BJ (cell line): Measurements from ENCODE around the gene ITPRID1. TPM values are rescaled to one million over a fixed set of nuclear protein-coding genes. Genes with fewer than 3 reads are reported as not detected.

ENCODE experiments used
- CTCF ChIA-PET: fragments of 350-600 bp; formaldehyde crosslinking; extraction: SDS; loops from one replicate; lab custom pipeline; 2021; ENCODE audit warnings: antibody characterized with exemption, inconsistent platforms; lab: Yijun Ruan, JAX
- POLR2A ChIA-PET: fragments of 300-600 bp; sonication (Branson Sonifier 250); formaldehyde crosslinking; extraction: SDS; loops from one replicate; lab custom pipeline; 2021; ENCODE audit warnings: antibody characterized with exemption; lab: Charles Lee
- DNase-seq: peaks from one replicate; pipeline ENCODE4 v3.0.0-alpha.2; 2011; ENCODE audit warnings: low read depth
- H3K27me3 ChIP-seq: 2 replicates; pipeline ENCODE4 v1.6.0; 2011; ENCODE audit warnings: low read length; ENCODE audit not compliant: control insufficient read depth, insufficient read depth
- H3K36me3 ChIP-seq: 2 replicates; pipeline ENCODE4 v1.5.1; 2011; ENCODE audit warnings: low read length; ENCODE audit not compliant: control insufficient read depth, insufficient read depth
- H3K4me3 ChIP-seq: 2 replicates; pipeline ENCODE4 v1.5.1; 2011; ENCODE audit warnings: low read depth, mild to moderate bottlenecking, control low read depth, low read length
- polyA plus RNA-seq: library from polyadenylated mRNA; depleted of rRNA; stranded (reverse); fragments of >200 nt; gene quantifications from 2 replicates; pipeline ENCODE4 v1.2.3, GENCODE V29; 2011
- TF ChIP-seq, protein P1 (sequence below): IDR thresholded peaks from 2 replicates; pipeline ENCODE4 v1.5.1; 2011; ENCODE audit warnings: low read depth, mild to moderate bottlenecking, control low read depth, inconsistent platforms, low read length, moderate library complexity; ENCODE audit not compliant: insufficient read depth

ITPRID1 gene
- polyA plus RNA-seq, 1 experiment, result not detected

DNA sequence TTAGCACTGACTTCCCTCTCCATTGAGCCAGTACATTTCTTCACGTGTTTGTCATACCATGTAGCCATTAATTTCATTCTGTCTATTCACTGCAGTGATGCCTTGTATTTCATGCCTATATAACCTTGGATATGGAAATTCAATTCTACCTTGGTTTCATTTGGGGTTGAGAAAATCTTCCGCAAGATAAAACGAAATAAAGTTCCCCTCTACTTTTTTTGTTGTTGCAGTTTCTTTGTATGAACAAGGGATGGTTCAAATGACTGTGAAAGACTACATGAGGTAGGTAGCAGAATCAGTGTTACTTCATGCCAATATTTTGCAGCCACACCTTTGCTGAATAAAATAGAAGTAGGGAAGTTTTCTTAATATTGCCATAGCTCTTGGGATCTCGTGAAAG is 55.6 kb downstream of the ITPRID1 start:
- Histone ChIP-seq H3K27me3 (no peaks in the 10 kb centered on the region), H3K4me3 (no peak overlapping the region), H3K36me3 (no peaks in the 10 kb centered on the region)
- ChIA-PET POLR2A (no interaction called here), CTCF (interaction anchor here (1.1 kb wide), 1 partner anchor 10 kb away, joined by 3 read pairs; no protein-coding TSS in a partner anchor)
- TF ChIP-seq, protein P1, sequence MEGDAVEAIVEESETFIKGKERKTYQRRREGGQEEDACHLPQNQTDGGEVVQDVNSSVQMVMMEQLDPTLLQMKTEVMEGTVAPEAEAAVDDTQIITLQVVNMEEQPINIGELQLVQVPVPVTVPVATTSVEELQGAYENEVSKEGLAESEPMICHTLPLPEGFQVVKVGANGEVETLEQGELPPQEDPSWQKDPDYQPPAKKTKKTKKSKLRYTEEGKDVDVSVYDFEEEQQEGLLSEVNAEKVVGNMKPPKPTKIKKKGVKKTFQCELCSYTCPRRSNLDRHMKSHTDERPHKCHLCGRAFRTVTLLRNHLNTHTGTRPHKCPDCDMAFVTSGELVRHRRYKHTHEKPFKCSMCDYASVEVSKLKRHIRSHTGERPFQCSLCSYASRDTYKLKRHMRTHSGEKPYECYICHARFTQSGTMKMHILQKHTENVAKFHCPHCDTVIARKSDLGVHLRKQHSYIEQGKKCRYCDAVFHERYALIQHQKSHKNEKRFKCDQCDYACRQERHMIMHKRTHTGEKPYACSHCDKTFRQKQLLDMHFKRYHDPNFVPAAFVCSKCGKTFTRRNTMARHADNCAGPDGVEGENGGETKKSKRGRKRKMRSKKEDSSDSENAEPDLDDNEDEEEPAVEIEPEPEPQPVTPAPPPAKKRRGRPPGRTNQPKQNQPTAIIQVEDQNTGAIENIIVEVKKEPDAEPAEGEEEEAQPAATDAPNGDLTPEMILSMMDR, result no peak
- no peak for DNase-seq

DNA sequence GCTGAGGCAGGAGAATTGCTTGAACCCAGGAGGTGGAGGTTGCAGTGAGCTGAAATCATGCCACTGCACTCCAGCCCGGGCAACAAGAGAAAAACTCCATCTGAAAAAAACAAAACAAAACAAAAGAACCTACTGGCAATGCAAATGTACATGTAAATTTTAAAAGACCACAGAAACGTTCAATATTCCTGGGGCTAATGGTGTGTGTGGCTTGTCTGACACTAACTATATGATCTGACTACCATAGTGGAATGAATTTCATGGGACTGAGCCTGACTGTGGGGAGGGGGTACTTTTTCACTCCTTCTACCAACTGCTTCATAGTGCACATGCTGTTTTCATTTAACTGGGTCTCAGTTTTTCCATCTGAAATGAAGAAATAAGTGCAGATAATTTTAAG is 69.6 kb downstream of the ITPRID1 start:
- no peaks in the 10 kb centered on the region for H3K36me3 ChIP-seq
- TF ChIP-seq, protein P1, result no peak
- H3K27me3 ChIP-seq, result no peaks in the 10 kb centered on the region
- ChIA-PET POLR2A (no interaction called here), CTCF (no interaction called here)
- no peak overlapping the region for H3K4me3 ChIP-seq
- DNase-seq, result no peak

DNA sequence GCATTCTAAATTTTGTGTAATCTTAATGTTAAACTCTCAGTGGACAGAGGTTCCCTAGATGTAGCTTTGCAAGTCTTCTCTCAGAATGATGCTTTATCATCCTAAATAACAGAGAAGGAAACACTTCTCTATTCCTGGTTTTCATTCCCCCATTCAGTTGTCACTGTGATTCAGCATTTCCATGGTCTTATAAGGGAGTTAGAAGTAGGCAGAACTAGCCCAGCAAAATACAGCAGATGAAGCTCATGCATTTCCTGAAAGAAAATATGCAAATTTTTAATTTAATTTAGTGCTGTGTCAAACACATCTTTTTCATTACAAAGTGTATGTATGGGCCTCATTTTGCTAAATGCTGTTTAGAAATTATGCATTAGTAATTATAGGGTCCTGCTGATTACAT is 70.1 kb downstream of the ITPRID1 start:
- CTCF ChIA-PET, result no interaction called here
- POLR2A ChIA-PET, result no interaction called here

DNA sequence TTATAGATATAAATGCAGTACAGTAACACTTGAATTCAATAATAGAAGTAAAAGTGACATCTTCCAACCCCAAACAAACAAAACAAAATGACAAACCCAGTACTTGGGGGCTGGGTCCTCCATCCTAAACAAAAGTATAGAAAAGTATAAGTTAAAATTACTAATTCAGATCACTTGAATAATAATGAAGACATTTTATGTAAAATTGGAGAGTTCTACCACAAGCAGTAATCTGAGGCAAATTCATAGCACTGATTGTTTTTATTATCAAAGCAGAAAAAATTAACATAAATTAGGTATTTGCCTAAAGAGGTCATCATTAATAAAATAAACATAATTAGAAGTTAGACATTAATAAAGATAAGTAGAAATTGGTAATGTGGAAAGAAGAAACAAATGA is 81.5 kb downstream of the ITPRID1 start:
- ChIA-PET CTCF (no interaction called here), POLR2A (no interaction called here)
- H3K36me3 ChIP-seq, result no peaks in the 10 kb centered on the region
- no peak overlapping the region for H3K4me3 ChIP-seq
- no peak for DNase-seq
- H3K27me3 ChIP-seq, result no peaks in the 10 kb centered on the region
- TF ChIP-seq, protein P1, result no peak

More for the DNA sequence above, 70.1 kb downstream of the ITPRID1 start:
- no peak overlapping the region for H3K4me3 ChIP-seq
- no peaks in the 10 kb centered on the region for H3K36me3 ChIP-seq
- TF ChIP-seq, protein P1, result no peak
- H3K27me3 ChIP-seq, result no peaks in the 10 kb centered on the region
- no peak for DNase-seq

DNA sequence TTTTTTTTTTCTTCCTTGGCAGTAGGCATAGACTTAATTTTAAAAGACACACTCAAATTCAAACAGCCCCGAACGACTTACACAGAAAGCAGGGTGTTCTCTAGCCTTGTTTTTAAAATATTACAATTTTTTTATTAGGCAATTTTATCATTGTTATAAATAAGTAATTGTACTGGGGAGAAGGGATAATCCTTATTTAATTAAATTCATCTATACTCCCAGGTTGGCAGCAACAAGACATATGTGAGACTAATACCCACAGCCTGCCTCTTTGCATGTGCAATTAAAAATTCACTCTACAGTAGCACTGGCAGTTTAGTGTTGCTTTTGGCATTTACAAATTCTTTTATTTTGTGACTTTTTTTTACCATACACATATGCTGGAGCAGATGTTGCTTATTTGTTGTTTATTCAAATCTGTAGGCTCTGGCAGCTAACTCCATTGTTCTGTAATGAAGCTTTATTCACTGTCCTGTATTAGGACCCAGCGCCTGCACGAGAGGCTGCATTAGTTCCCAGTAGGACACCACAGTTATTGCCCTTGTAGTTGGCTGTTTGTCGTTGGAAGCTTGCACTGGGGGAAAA is 88.2 kb downstream of the ITPRID1 start:
- no peaks in the 10 kb centered on the region for H3K36me3 ChIP-seq
- TF ChIP-seq, protein P1, result no peak
- H3K27me3 ChIP-seq, result no peaks in the 10 kb centered on the region
- ChIA-PET POLR2A (no interaction called here), CTCF (interaction anchor here (0.8 kb wide), 1 partner anchor 27 kb away, joined by 3 read pairs; no protein-coding TSS in a partner anchor)
- H3K4me3 ChIP-seq, result no peak overlapping the region
- DNase-seq, result no peak
